HCT116 (cell line): ENCODE measurements around the gene GRM1.

Experiments used
- CTCF ChIP-seq, 3 experiments: fragments of 200-600 bp in 1 of 3; sonication (generic) in 1 of 3; IDR thresholded peaks in 2 of 3; conservative IDR thresholded peaks in 1 of 3; 2 replicates each; pipeline ENCODE4 v1.5.1; 2012 to 2017; ENCODE audit warnings: low read depth in 2 of 3, low read length in 2 of 3, antibody characterized with exemption in 1 of 3, borderline replicate concordance in 1 of 3, control low read depth in 1 of 3, mild to moderate bottlenecking in 1 of 3, mixed read lengths in 1 of 3, mixed run types in 1 of 3, moderate library complexity in 1 of 3; ENCODE audit not compliant: insufficient read depth in 1 of 3
- POLR2A ChIP-seq: IDR thresholded peaks from 2 replicates; pipeline ENCODE4 v1.7.0; 2011; ENCODE audit warnings: borderline replicate concordance; ENCODE audit not compliant: insufficient read depth, insufficient read length; ENCODE audit errors: extremely low read depth
- TCF7L2 ChIP-seq: IDR thresholded peaks from 2 replicates; pipeline ENCODE4 v1.7.0; 2011; ENCODE audit warnings: borderline replicate concordance, inconsistent platforms; ENCODE audit not compliant: insufficient read depth, insufficient read length; ENCODE audit errors: extremely low read depth
- TF ChIP-seq, protein P1 (sequence below): IDR thresholded peaks from 2 replicates; pipeline ENCODE4 v1.6.1; 2012

DNA sequence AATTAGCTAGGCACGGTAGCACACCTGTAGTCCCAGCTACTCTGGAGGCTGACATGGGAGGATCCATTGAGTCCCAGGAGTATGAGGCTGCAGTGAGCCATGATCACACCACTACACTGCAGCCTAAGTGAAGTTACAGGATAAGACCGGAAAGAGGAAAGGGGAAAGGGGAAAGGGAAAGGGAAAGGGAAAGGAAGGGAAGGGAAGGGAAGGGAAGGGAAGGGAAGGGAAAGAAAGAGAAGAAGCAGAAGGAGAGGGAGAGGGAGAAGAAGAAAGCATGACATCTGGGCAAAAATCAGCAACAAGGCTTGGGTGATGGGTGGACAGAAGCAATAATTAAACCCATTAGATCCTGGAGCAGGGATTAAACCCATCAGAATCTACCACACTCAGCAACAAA lies 413.0 kb downstream of the GRM1 start:
- no peak for TF ChIP-seq CTCF (IDR thresholded peaks at IDR 0.05 in 2 of 3, conservative IDR thresholded peaks at IDR 0.05 in 1 of 3; ENCODE audit: borderline replicate concordance in 1 of 3, insufficient read depth in 1 of 3, low read depth in 2 of 3, low read length in 2 of 3)
- no peak for TF ChIP-seq TCF7L2
- no peak for TF ChIP-seq POLR2A
- TF ChIP-seq, protein P1, sequence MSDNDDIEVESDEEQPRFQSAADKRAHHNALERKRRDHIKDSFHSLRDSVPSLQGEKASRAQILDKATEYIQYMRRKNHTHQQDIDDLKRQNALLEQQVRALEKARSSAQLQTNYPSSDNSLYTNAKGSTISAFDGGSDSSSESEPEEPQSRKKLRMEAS = no peak
